GM19467 (cell line): ENCODE data around the gene MRPL58.

Source experiments
- ATAC-seq: cut with Tn5 transposase; IDR thresholded peaks from one replicate; pipeline ENCODE4 v1.9.1; 2021; ENCODE audit warnings: mild to moderate bottlenecking, moderate library complexity; ENCODE audit not compliant: unreplicated experiment

MRPL58 gene

GRCh38 chr17:75046407-75047289, 34.2 kb downstream of the MRPL58 start, which contains the start of the genes ATP5PD and KCTD2:
Gene ATP5PD (minus strand): TSS chr17:75046969. CDS start chr17:75042650, 4,319 bp downstream.
Gene KCTD2 (plus strand): TSS chr17:75047225. CDS start chr17:75047251, 26 bp downstream.
- ATAC-seq = peak; percentile 94

- no peak for ATAC-seq
Observed at GRCh38 chr17:75047398-75048098, 35.1 kb downstream of the MRPL58 start.

- no peak for ATAC-seq
Observed at GRCh38 chr17:75048249-75048878, 35.9 kb downstream of the MRPL58 start.

GRCh38 chr17:75049057-75049456, 36.6 kb downstream of the MRPL58 start:
- ATAC-seq = no peak

GRCh38 chr17:75049706-75050105, 37.2 kb downstream of the MRPL58 start:
- no peak for ATAC-seq

- no peak for ATAC-seq
Observed at GRCh38 chr17:75051941-75052340, 39.5 kb downstream of the MRPL58 start.

GRCh38 chr17:75059369-75060345, 47.2 kb downstream of the MRPL58 start:
- ATAC-seq = no peak

- no peak for ATAC-seq
Observed at GRCh38 chr17:75060434-75061054, 48.1 kb downstream of the MRPL58 start.

GRCh38 chr17:75061055-75061438, 48.6 kb downstream of the MRPL58 start:
- ATAC-seq = no peak

GRCh38 chr17:75061618-75062017, 49.1 kb downstream of the MRPL58 start:
- ATAC-seq = no peak

- no peak for ATAC-seq
Observed at GRCh38 chr17:75063201-75063600, 50.7 kb downstream of the MRPL58 start.

GRCh38 chr17:75063626-75064025, 51.2 kb downstream of the MRPL58 start:
- no peak for ATAC-seq

GRCh38 chr17:75064040-75064439, 51.6 kb downstream of the MRPL58 start:
- ATAC-seq = no peak

- no peak for ATAC-seq
Observed at GRCh38 chr17:75064460-75064859, 52.0 kb downstream of the MRPL58 start.

- no peak for ATAC-seq
Observed at GRCh38 chr17:75064867-75065561, 52.5 kb downstream of the MRPL58 start.

- no peak for ATAC-seq
Observed at GRCh38 chr17:75065562-75066151, 53.2 kb downstream of the MRPL58 start.

- no peak for ATAC-seq
Observed at GRCh38 chr17:75067856-75068255, 55.4 kb downstream of the MRPL58 start.

- no peak for ATAC-seq
Observed at GRCh38 chr17:75068750-75069149, 56.3 kb downstream of the MRPL58 start.

GRCh38 chr17:75069783-75070182, 57.3 kb downstream of the MRPL58 start:
- ATAC-seq = no peak
